ENCODE data around the gene SLC25A42.

SLC25A42 gene

DNA sequence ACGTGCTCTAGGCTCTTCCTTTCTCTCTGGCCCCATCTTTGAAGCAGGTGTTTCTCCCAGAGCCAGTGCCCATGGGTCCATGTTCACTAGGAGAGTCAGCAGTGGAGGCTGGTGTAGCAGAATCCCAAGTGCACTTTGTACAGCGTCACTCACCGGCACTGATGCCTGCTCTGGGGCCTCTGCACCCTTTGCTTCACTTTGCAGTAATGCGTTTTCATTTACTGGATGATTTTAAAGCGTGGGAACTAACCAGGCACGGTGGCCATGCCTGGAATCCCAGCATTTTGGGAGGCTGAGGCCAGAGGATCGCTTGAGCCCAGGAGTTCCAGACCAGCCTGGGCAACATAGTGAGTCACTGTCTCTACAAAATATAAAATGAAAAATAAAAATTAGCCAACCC, 30.7 kb downstream of the SLC25A42 start:
- H3K27ac ChIP-seq: no peak overlapping the region
- no peaks in the 10 kb centered on the region for H3K27me3 ChIP-seq (ENCODE audit: insufficient read depth, low read depth, severe bottlenecking)
- H3K9me3 ChIP-seq (ENCODE audit: severe bottlenecking): no peaks in the 10 kb centered on the region
- no peak overlapping the region for H3K4me3 ChIP-seq (ENCODE audit: low read depth, low read length)
- DNase-seq: no peak
- TF ChIP-seq, protein P1, sequence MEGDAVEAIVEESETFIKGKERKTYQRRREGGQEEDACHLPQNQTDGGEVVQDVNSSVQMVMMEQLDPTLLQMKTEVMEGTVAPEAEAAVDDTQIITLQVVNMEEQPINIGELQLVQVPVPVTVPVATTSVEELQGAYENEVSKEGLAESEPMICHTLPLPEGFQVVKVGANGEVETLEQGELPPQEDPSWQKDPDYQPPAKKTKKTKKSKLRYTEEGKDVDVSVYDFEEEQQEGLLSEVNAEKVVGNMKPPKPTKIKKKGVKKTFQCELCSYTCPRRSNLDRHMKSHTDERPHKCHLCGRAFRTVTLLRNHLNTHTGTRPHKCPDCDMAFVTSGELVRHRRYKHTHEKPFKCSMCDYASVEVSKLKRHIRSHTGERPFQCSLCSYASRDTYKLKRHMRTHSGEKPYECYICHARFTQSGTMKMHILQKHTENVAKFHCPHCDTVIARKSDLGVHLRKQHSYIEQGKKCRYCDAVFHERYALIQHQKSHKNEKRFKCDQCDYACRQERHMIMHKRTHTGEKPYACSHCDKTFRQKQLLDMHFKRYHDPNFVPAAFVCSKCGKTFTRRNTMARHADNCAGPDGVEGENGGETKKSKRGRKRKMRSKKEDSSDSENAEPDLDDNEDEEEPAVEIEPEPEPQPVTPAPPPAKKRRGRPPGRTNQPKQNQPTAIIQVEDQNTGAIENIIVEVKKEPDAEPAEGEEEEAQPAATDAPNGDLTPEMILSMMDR (IDR thresholded peaks at IDR 0.05; ENCODE audit: low read depth, low read length): no peak
- no peaks in the 10 kb centered on the region; the same call in 1 of the 2 replicates for H3K36me3 ChIP-seq

- no peak overlapping the region for H3K27ac ChIP-seq
- no peak overlapping the region for H3K4me3 ChIP-seq (ENCODE audit: low read depth, low read length)
- no peaks in the 10 kb centered on the region for H3K27me3 ChIP-seq (ENCODE audit: insufficient read depth, low read depth, severe bottlenecking)
- no peaks in the 10 kb centered on the region for H3K9me3 ChIP-seq (ENCODE audit: severe bottlenecking)
- DNase-seq: no peak
- H3K36me3 ChIP-seq: no peaks in the 10 kb centered on the region; the same call in 1 of the 2 replicates
- TF ChIP-seq, protein P1 (IDR thresholded peaks at IDR 0.05; ENCODE audit: low read depth, low read length): no peak
Observed at GRCh38 chr19:19095691-19096090, 31.9 kb downstream of the SLC25A42 start.

GRCh38 chr19:19096641-19097627, 33.1 kb downstream of the SLC25A42 start:
- H3K27me3 ChIP-seq (ENCODE audit: insufficient read depth, low read depth, severe bottlenecking): no peaks in the 10 kb centered on the region
- no peak overlapping the region for H3K27ac ChIP-seq
- DNase-seq: no peak
- TF ChIP-seq, protein P1 (IDR thresholded peaks at IDR 0.05; ENCODE audit: low read depth, low read length): no peak
- no peak overlapping the region for H3K4me3 ChIP-seq (ENCODE audit: low read depth, low read length)
- no peaks in the 10 kb centered on the region for H3K9me3 ChIP-seq (ENCODE audit: severe bottlenecking)
- no peaks in the 10 kb centered on the region; the same call in 1 of the 2 replicates for H3K36me3 ChIP-seq

DNA sequence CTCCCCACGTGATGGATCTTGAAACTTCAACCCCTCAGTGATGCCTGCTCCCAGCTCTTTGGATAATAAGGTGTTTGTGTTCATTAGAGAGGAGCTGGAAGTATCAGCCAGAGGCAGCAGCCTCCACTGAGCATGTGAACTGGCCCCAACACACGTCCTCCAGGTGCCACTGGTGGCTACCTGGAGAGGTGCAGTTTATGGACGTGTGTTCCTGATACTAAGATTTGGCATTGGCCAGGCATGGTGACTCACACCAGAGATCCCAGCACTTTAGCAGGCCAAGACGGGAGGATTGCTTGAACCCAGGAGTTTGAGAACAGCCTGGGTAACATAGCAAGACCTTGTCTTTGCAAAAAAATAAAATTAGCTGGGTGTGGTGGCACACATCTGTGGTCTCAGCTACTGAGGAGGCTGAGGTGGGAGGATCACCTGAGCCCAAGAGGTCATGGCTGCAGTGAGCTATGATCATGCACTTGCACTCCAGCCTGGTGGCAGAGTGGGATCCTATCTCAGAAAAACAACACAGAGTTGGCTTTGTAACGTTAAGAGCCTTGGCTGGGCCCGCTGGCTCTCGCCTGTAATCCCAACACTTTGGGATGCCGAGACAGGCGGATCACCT, 34.4 kb downstream of the SLC25A42 start:
- TF ChIP-seq, protein P1 (IDR thresholded peaks at IDR 0.05; ENCODE audit: low read depth, low read length): no peak
- Histone ChIP-seq H3K36me3 (no peaks in the 10 kb centered on the region; the same call in 1 of the 2 replicates), H3K9me3 (ENCODE audit: severe bottlenecking) (no peaks in the 10 kb centered on the region), H3K27ac (no peak overlapping the region), H3K4me3 (ENCODE audit: low read depth, low read length) (no peak overlapping the region), H3K27me3 (ENCODE audit: insufficient read depth, low read depth, severe bottlenecking) (no peaks in the 10 kb centered on the region)
- DNase-seq: no peak

- Histone ChIP-seq H3K36me3 (no peaks in the 10 kb centered on the region; the same call in 1 of the 2 replicates), H3K27me3 (ENCODE audit: insufficient read depth, low read depth, severe bottlenecking) (no peaks in the 10 kb centered on the region), H3K9me3 (ENCODE audit: severe bottlenecking) (no peaks in the 10 kb centered on the region), H3K27ac (no peak overlapping the region), H3K4me3 (ENCODE audit: low read depth, low read length) (no peak overlapping the region)
- TF ChIP-seq, protein P1 (IDR thresholded peaks at IDR 0.05; ENCODE audit: low read depth, low read length): no peak
- DNase-seq: no peak
Observed at GRCh38 chr19:19098703-19099632, 35.2 kb downstream of the SLC25A42 start.
